GM21360 (cell line): ENCODE measurements around the gene MYH16.
"Not testable (repeated sequence)": the region's sequence is repeated elsewhere in the genome, so short reads cannot be mapped to it uniquely, and the experiment has no call there.

ENCODE experiments used
- ATAC-seq: cut with Tn5 transposase; IDR thresholded peaks from one replicate; pipeline ENCODE4 v1.9.1; 2021; ENCODE audit warnings: mild to moderate bottlenecking, moderate library complexity; ENCODE audit not compliant: unreplicated experiment

The MYH16 gene

GRCh38 chr7:99350641-99351040 lies 78.0 kb downstream of the MYH16 start:
- ATAC-seq: not testable (repeated sequence)

GRCh38 chr7:99352247-99352646 lies 79.6 kb downstream of the MYH16 start:
- no peak for ATAC-seq

- ATAC-seq: no peak
Observed at GRCh38 chr7:99355098-99355497, 82.5 kb downstream of the MYH16 start.

GRCh38 chr7:99357701-99358490 lies 85.3 kb downstream of the MYH16 start:
- ATAC-seq: no peak

GRCh38 chr7:99358521-99358920 lies 85.9 kb downstream of the MYH16 start:
- ATAC-seq: not testable (repeated sequence)

- no peak for ATAC-seq
Observed at GRCh38 chr7:99359465-99360154, 87.0 kb downstream of the MYH16 start.
